ENCODE data around the gene PLA2G7. TPM values are rescaled to one million over a fixed set of nuclear protein-coding genes. Genes with fewer than 3 reads are reported as not detected.

The PLA2G7 gene
- polyA plus RNA-seq, 1 experiment = not detected

DNA sequence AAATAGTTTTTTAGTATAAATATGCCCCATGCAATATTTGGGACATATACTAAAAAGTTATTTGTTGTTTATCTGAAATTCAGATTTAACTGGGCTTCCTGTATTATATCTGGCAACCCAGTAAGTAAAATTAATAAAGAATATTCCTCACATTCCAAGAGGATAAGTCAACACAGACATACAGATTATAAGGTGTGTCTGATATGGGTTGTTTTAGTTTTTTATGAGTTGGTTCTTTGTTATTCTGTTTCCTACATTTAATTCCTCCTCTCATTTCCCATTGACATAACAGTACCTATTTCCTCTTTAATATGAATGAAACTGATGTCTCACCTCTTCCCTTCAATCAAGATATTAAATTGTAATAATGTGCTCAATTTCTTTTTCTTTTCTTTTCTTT is 1.7 kb upstream of the PLA2G7 start:
- Histone ChIP-seq H3K4me3 (ENCODE audit: low read depth, low read length) (no peak overlapping the region), H3K36me3 (ENCODE audit: control insufficient read depth, insufficient read depth, low read length) (no peaks in the 10 kb centered on the region), H3K27me3 (ENCODE audit: control insufficient read depth, insufficient read depth, low read length) (peaks cover 23% of the 10 kb centered on the region)
- ChIA-PET CTCF (interaction anchor here (1.6 kb wide), 1 partner anchor 19 kb away, joined by 3 read pairs; no protein-coding TSS in a partner anchor), POLR2A (no interaction called here)
- DNase-seq (ENCODE audit: low read depth) = no peak
- TF ChIP-seq, protein P1, sequence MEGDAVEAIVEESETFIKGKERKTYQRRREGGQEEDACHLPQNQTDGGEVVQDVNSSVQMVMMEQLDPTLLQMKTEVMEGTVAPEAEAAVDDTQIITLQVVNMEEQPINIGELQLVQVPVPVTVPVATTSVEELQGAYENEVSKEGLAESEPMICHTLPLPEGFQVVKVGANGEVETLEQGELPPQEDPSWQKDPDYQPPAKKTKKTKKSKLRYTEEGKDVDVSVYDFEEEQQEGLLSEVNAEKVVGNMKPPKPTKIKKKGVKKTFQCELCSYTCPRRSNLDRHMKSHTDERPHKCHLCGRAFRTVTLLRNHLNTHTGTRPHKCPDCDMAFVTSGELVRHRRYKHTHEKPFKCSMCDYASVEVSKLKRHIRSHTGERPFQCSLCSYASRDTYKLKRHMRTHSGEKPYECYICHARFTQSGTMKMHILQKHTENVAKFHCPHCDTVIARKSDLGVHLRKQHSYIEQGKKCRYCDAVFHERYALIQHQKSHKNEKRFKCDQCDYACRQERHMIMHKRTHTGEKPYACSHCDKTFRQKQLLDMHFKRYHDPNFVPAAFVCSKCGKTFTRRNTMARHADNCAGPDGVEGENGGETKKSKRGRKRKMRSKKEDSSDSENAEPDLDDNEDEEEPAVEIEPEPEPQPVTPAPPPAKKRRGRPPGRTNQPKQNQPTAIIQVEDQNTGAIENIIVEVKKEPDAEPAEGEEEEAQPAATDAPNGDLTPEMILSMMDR (IDR thresholded peaks at IDR 0.05; ENCODE audit: insufficient read depth, low read depth, low read length) = no peak

DNA sequence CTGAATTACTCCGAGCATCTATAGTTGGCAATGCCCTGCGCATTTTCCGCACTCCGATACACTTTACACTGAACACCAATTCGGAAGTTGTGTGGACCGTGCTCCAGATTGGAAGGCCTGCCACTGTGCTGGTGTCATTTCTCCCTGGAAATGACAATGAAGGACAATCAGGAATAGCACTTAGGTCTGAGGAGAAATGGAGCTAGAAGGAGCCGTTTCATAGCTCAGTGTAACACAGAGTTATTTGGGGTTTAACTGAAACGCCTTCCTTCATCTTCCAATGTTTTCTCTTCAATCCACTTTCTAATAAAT is 501 bp upstream of the PLA2G7 start:
- Histone ChIP-seq H3K36me3 (ENCODE audit: control insufficient read depth, insufficient read depth, low read length) (no peaks in the 10 kb centered on the region), H3K27me3 (ENCODE audit: control insufficient read depth, insufficient read depth, low read length) (peaks cover 23% of the 10 kb centered on the region), H3K4me3 (ENCODE audit: low read depth, low read length) (no peak overlapping the region)
- DNase-seq (ENCODE audit: low read depth) = no peak
- CTCF ChIA-PET = interaction anchor here (1.6 kb wide), 1 partner anchor 20 kb away, joined by 3 read pairs; no protein-coding TSS in a partner anchor
- POLR2A ChIA-PET = no interaction called here
- TF ChIP-seq, protein P1 (IDR thresholded peaks at IDR 0.05; ENCODE audit: insufficient read depth, low read depth, low read length) = no peak

DNA sequence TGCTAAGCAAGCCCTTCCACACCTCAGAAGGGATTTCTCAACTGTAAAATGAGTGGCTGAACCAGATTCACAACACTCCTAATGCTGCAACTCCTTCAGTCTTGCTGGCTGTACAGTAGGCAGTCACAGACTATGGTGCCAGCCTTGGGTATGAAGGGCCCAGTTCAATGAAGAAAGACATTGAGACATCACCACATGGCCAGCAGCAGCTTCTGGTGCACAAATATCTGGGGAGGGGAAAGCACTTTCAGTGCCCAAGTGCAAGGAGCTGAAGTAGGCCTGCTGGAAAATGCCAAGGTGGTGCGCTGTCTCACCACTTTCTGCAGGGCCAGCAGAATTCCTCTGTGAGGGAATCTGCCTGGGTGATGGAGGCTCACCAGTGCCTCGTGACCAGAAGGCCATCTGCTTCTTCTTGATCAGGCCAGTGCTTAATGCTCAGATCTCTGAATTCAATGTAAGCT is 1.8 kb downstream of the PLA2G7 start:
- Histone ChIP-seq H3K27me3 (ENCODE audit: control insufficient read depth, insufficient read depth, low read length) (peaks cover 23% of the 10 kb centered on the region), H3K4me3 (ENCODE audit: low read depth, low read length) (no peak overlapping the region), H3K36me3 (ENCODE audit: control insufficient read depth, insufficient read depth, low read length) (no peaks in the 10 kb centered on the region)
- DNase-seq (ENCODE audit: low read depth) = no peak
- ChIA-PET CTCF (interaction anchor here (1.3 to 1.9 kb wide), 2 partner anchors 9 to 14 kb away, joined by 3 to 6 read pairs; partner anchors contain the start of gene ANKRD66), POLR2A (no interaction called here)
- TF ChIP-seq, protein P1 (IDR thresholded peaks at IDR 0.05; ENCODE audit: insufficient read depth, low read depth, low read length) = no peak

DNA sequence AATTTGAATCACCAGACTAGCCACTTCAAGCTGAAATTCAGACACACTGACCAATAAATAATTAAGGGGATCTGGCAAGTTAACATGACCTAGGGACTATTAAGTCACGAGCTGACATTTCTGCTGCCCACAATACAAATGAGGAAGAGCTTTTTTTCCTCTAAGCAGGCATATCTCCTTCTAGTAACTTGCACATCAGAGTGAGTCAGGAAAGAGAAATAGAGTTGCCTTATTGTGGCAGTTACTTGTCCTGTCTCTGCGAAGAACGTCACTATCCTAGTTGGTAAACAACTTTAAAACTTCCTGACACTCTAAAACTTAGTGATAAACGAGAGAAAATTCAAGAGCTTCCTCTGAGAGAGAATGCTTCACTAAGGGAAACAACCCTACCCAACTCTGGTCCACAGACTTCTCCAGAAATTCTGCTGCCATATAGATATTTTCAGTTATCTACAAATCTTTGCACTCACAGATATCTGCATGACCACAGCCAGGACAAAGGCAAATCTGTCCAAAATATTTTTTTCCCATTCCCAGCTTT is 4.2 kb downstream of the PLA2G7 start:
- no peak for DNase-seq (ENCODE audit: low read depth)
- Histone ChIP-seq H3K27me3 (ENCODE audit: control insufficient read depth, insufficient read depth, low read length) (peaks cover 19% of the 10 kb centered on the region), H3K4me3 (ENCODE audit: low read depth, low read length) (no peak overlapping the region), H3K36me3 (ENCODE audit: control insufficient read depth, insufficient read depth, low read length) (no peaks in the 10 kb centered on the region)
- CTCF ChIA-PET = no interaction called here
- POLR2A ChIA-PET = no interaction called here
- TF ChIP-seq, protein P1 (IDR thresholded peaks at IDR 0.05; ENCODE audit: insufficient read depth, low read depth, low read length) = no peak

DNA sequence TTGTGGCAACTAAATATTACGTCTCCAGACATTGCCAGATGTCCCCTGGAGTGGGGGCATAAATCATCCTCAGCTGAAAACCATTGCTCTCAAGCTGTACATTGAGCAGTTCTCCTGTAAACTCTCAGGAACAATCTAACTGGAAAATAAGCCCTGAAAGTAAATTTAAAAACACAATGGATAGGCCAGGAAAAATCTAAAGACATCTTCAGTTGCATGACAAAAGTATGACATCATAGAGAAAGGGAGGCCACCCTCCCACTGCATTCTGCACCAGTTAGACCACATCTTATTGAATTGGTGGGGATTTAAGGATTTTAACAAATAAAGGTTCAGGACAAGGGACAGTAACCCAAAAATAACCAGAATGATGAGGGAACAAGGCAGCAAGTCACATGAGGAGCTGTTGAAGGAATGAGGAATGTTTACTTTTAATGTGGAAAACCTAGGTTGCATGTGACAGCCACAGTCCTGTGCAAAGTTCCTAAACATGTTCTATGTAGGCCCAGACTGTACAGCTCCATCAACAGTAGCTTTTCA is 5.3 kb downstream of the PLA2G7 start:
- ChIA-PET POLR2A (no interaction called here), CTCF (no interaction called here)
- Histone ChIP-seq H3K27me3 (ENCODE audit: control insufficient read depth, insufficient read depth, low read length) (peaks cover 14% of the 10 kb centered on the region), H3K4me3 (ENCODE audit: low read depth, low read length) (no peak overlapping the region), H3K36me3 (ENCODE audit: control insufficient read depth, insufficient read depth, low read length) (no peaks in the 10 kb centered on the region)
- no peak for DNase-seq (ENCODE audit: low read depth)
- TF ChIP-seq, protein P1 (IDR thresholded peaks at IDR 0.05; ENCODE audit: insufficient read depth, low read depth, low read length) = no peak

All from BJ (cell line).